Measurements from ENCODE around the gene MICU2.

The MICU2 gene

DNA sequence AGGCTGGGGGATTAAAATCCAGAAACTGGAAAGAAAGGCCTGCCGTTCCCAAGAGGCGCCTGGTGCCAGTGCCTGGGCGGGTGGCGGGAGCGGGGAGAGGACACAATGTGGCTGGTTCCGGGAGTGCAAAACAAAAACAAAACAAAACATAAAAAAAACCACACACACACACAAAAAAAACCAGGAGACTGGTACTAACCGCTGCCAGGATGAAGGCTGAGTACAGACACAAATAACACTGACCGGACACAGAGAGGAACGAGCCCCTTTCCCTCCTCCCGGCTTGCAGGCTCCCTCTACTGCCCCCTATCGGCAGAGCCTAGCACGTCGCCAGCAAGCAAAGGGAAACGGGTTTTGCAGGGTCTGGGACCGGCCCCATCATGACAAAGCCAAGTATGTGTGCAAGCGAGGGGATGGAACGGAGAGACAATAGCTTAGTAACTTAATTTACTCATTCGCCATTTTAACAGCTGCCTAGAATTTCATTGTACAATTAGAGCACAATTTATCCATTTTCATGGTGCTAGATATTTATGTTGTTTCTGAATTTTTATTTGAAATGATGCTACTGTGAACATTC is 127.0 kb downstream of the MICU2 start:
- H3K4me3 Mint-ChIP-seq = peak overlapping the region; percentile 87
- H3K9me3 Mint-ChIP-seq = peaks cover under 1% of the 10 kb centered on the region
- peaks cover 17% of the 10 kb centered on the region for H3K4me1 Mint-ChIP-seq (ENCODE audit: low read depth)
- peak overlapping the region; percentile 89 for H3K27ac Mint-ChIP-seq
- H3K36me3 Mint-ChIP-seq (ENCODE audit: low read depth) = no peaks in the 10 kb centered on the region
- intact Hi-C loops (cut with micrococcal nuclease) = loop anchor here (1.0 to 5.0 kb wide), 4 partner anchors 18 to 300 kb away; partner anchors contain the start of genes MRPL57, SKA3 and ZDHHC20
- H3K27me3 Mint-ChIP-seq = peaks cover 6% of the 10 kb centered on the region

DNA sequence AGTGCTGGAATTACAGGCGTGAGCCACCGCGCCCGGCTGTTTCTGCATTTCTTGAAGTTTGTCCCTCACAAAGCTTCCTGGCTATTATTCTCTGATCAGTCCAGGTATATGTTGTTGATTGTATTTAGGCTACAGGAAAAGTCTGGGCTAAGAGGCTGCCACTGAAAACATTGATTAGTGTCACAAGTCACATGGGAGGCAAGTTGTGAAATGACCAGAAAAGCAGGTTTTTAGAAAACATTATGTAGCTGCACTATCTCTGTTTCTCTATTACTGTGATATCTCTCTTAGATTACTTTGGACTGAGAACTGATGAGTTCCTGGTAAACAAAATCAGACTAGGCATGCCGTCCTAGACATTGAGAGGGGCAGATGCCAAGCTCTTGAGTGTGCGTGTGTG is 128.9 kb downstream of the MICU2 start:
- H3K36me3 Mint-ChIP-seq (ENCODE audit: low read depth) = no peaks in the 10 kb centered on the region

DNA sequence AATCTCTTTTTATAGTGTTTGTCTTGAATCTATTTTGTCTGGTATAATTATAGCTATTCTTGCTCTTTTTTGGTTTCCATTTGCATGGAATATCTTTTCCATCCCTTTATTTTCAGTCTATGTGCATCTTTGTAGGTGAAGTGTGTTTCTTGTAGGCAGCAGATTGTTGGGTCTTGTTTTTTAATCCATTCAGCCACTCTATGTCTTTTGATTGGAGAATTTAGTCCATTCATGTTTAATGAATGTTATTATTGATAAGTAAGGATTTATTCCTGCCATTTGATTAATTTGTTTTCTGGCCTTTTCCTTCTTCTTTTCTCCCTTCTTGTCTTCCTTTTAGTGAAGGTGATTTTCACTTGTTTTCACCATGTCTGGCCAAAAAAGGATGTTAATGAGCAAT is 133.2 kb downstream of the MICU2 start:
- Mint-ChIP-seq H3K4me1 (ENCODE audit: low read depth) (no peaks in the 10 kb centered on the region), H3K36me3 (ENCODE audit: low read depth) (no peaks in the 10 kb centered on the region), H3K27me3 (no peaks in the 10 kb centered on the region), H3K9me3 (peaks cover 18% of the 10 kb centered on the region), H3K4me3 (no peak overlapping the region), H3K27ac (no peak overlapping the region)
- intact Hi-C loops (cut with micrococcal nuclease) = no loop called here

More for the DNA sequence above, 128.9 kb downstream of the MICU2 start:
- Mint-ChIP-seq H3K4me1 (ENCODE audit: low read depth) (peaks cover 17% of the 10 kb centered on the region), H3K27me3 (peaks cover 2% of the 10 kb centered on the region), H3K9me3 (peaks cover 18% of the 10 kb centered on the region), H3K4me3 (no peak overlapping the region), H3K27ac (no peak overlapping the region)
- intact Hi-C loops (cut with micrococcal nuclease) = loop anchor here (5.0 kb wide), 2 partner anchors 83 to 298 kb away; partner anchors contain the start of genes MRPL57 and SKA3

DNA sequence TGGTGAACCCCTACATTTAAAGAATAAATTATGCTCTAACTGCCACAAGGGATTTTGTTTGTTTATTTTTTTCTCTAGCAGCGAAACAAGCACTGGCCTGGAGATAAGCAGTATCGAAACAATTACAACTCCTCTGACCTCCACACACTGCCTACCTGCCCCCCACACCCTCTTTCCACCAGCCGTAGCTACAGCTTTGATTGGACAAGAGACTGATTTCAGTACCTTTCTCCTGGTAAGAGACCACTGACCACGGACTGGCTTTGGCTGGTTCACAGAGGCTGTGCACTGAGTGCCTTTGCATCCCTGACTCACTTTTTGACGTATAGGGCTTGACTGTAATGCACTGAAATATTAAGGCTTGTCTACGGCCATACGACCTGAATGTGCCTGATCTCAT is 137.4 kb downstream of the MICU2 start:
- no peak overlapping the region for H3K27ac Mint-ChIP-seq
- H3K36me3 Mint-ChIP-seq (ENCODE audit: low read depth) = no peaks in the 10 kb centered on the region
- H3K9me3 Mint-ChIP-seq = peaks cover 13% of the 10 kb centered on the region
- H3K27me3 Mint-ChIP-seq = no peaks in the 10 kb centered on the region
- H3K4me1 Mint-ChIP-seq (ENCODE audit: low read depth) = no peaks in the 10 kb centered on the region
- H3K4me3 Mint-ChIP-seq = no peak overlapping the region
- intact Hi-C loops (cut with micrococcal nuclease) = no loop called here

DNA sequence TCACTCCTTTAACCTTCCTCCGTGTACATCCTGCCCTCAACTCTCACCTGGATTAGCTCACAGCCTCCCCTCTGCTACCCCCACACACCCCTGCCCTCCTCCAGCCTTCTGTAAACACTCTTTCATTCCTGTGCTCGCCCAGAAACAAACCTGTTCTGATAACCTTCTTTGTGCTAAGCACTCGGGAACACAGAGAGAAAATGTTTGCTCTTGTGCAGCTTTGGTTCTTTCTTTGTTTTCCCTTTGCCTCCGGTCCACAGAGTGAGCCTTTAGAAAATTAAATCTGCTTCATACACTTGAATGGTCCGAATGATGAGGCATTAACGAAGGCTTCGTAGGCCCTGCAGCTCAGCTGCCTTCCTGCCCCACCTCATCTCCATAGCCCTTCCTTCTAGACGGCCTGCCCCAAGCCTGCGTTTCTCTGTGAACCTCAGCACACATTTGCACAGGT is 138.2 kb downstream of the MICU2 start:
- no peak overlapping the region for H3K27ac Mint-ChIP-seq

DNA sequence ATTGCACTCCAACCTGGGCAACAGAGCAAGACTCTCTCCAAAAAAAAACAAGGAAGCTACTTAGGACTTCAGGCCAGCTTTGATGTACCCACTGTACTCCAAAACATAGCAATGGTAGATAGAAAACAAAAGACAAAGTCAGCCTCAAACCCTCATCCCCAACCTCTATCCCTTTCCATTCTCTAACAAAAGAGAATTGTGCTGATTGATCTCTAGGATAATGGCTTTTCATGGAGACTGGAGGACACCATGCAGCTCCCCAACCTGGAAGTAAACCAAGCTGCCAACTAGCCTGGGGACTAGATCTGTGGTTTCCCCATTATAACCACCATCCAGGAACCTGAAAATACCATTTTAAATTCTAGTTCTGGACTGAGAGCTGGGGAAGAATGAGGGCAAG is 140.5 kb downstream of the MICU2 start:
- H3K27me3 Mint-ChIP-seq = no peaks in the 10 kb centered on the region
- H3K4me3 Mint-ChIP-seq = no peak overlapping the region
- H3K4me1 Mint-ChIP-seq (ENCODE audit: low read depth) = no peaks in the 10 kb centered on the region
- intact Hi-C loops (cut with micrococcal nuclease) = no loop called here
- peaks cover 8% of the 10 kb centered on the region for H3K36me3 Mint-ChIP-seq (ENCODE audit: low read depth)
- H3K27ac Mint-ChIP-seq = no peak overlapping the region
- no peaks in the 10 kb centered on the region for H3K9me3 Mint-ChIP-seq

More for the DNA sequence above, 138.2 kb downstream of the MICU2 start:
- H3K4me1 Mint-ChIP-seq (ENCODE audit: low read depth) = no peaks in the 10 kb centered on the region
- peaks cover 5% of the 10 kb centered on the region for H3K9me3 Mint-ChIP-seq
- no peak overlapping the region for H3K4me3 Mint-ChIP-seq
- no peaks in the 10 kb centered on the region for H3K36me3 Mint-ChIP-seq (ENCODE audit: low read depth)
- intact Hi-C loops (cut with micrococcal nuclease) = no loop called here
- H3K27me3 Mint-ChIP-seq = no peaks in the 10 kb centered on the region

DNA sequence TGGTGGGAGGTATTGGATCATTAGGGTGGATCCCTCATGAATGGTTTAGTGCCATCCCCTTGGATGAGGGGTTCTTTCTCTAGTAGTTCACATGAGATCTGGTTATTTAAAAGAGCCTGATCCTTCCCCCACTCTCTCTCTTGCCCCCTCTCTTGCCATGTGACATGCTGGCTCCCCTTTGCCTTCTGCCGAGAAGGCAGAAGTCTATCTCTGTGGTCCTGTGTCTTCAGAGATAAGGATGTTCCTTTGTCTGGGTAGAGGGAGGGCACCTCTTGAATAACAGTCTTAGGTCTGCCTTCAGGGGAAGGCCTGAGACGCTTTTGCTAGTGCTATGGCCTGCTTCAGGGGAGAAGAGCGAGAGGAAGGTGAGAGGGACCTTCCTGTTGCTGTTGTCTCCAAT is 142.8 kb downstream of the MICU2 start:
- H3K27me3 Mint-ChIP-seq = no peaks in the 10 kb centered on the region
- no peaks in the 10 kb centered on the region for H3K9me3 Mint-ChIP-seq
- no peak overlapping the region for H3K27ac Mint-ChIP-seq
- intact Hi-C loops (cut with micrococcal nuclease) = no loop called here
- peaks cover 12% of the 10 kb centered on the region for H3K36me3 Mint-ChIP-seq (ENCODE audit: low read depth)
- no peak overlapping the region for H3K4me3 Mint-ChIP-seq
- peaks cover 9% of the 10 kb centered on the region for H3K4me1 Mint-ChIP-seq (ENCODE audit: low read depth)

DNA sequence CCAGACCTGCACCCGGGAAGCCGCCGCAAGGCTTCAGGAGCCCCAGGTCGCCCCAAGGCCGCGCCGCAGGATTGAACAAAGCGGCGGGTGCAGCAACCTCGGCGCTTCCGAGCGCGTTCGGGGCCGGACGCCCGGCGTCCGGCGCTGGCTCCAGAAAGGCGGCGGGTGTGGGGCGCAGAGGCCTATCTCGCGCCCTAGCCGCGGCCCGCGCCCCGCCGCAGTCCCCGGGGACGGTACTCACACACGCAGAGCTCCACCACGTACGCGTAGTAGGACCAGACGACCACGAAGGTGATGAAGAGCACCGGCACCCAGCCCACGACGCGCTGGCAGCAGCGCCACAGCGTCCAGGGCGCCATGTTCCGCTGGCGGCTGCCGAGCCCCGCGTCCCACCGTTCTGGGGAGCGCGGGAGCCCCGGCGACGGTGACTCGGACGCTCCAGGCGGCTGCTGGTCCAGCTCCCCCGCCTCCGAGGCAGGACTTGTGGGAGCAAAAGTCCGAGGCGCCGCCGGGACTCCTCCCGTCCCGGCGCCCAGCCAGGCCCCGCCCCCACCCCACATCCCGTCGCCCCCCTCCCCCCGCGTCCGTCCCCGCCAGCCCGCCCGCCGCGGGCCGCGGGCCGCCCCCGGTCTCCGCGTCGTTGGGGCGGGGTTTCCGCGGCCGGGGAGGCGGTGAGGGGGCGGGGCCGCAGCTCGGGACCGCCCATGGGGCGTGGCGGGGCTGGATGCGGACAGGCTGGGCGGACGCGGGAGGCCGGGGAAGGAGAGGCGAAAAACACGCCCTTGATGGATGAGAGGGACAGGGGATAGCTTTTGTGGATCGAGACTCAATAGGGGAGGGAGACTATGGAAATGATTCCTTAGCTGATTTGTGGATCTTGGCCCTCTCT is 144.9 kb downstream of the MICU2 start, which contains the start of gene ZDHHC20:
TSS of gene ZDHHC20 (minus strand) at position 491 of the 889 bp plus-strand sequence. CDS start at position 359, 132 bp downstream.
- Mint-ChIP-seq H3K4me1 (ENCODE audit: low read depth) (peaks cover 20% of the 10 kb centered on the region), H3K27ac (peak within 1 kb of the TSS; percentile 97), H3K4me3 (peak within 1 kb of the TSS; percentile 98), H3K27me3 (no peaks in the 10 kb centered on the region), H3K36me3 (ENCODE audit: low read depth) (peaks cover 12% of the 10 kb centered on the region), H3K9me3 (no peaks in the 10 kb centered on the region)
- intact Hi-C loops (cut with micrococcal nuclease) = loop anchor here (2.0 to 5.0 kb wide), 5 partner anchors 18 to 557 kb away; partner anchors contain the start of gene XPO4

DNA sequence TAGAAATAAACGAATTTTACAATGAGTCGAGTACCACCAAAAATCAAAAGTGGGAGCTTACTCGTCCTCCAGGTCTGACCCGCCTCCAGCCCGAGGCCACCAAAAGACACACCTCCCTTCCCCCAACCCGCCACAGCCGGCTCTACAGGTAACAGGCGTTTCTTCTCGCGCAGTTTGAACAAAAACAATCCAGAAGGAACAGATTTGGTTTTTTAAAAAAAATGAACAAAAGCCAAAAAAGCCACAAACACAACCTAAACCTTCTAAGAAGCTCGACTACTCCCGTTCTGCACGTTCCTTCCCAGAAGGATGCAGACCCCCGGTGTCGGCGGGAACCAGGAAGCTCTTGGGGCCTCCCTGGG is 145.5 kb downstream of the MICU2 start:
- intact Hi-C loops (cut with micrococcal nuclease) = loop anchor here (2.0 to 5.0 kb wide), 5 partner anchors 18 to 556 kb away; partner anchors contain the start of gene XPO4
- H3K9me3 Mint-ChIP-seq = no peaks in the 10 kb centered on the region
- H3K27me3 Mint-ChIP-seq = no peaks in the 10 kb centered on the region
- H3K36me3 Mint-ChIP-seq (ENCODE audit: low read depth) = peaks cover 12% of the 10 kb centered on the region
- H3K27ac Mint-ChIP-seq = peak overlapping the region; percentile 97
- peaks cover 23% of the 10 kb centered on the region for H3K4me1 Mint-ChIP-seq (ENCODE audit: low read depth)
- peak overlapping the region; percentile 98 for H3K4me3 Mint-ChIP-seq

DNA sequence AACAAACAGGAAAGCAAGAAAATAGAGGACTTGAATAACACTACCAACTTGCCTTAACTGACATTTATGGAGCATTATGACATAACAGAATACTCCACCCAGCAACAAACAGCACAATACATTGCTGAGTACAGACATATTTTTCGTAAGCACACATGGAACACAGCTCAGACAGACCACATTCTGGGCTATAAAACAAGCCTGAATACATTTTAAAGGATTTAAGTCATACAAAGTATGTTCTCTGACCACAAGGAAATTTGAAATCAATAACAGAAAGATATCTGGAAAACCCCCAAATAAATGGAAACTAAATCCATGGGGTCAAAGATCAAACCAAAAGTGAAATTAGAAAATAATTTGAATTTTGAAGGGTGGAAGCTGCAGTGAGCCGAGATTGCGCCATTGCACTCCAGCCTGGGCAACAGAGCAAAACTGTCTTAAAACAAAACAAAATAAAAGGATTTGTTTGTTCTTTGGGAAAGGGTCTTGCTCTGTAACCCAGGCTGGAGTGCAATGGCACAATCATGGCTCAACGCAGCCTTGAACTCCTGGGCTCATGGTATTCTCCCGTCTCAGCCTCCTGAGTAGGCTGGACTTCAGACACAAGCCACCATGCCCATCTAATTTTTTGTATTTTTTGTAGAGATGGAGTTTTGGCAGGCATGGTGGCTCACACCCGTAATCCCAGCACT is 150.4 kb downstream of the MICU2 start:
- intact Hi-C loops (cut with micrococcal nuclease) = no loop called here
- Mint-ChIP-seq H3K27me3 (no peaks in the 10 kb centered on the region), H3K4me1 (ENCODE audit: low read depth) (peaks cover 47% of the 10 kb centered on the region), H3K27ac (peak overlapping the region; percentile 1), H3K36me3 (ENCODE audit: low read depth) (peaks cover 21% of the 10 kb centered on the region), H3K4me3 (no peak overlapping the region), H3K9me3 (no peaks in the 10 kb centered on the region)

DNA sequence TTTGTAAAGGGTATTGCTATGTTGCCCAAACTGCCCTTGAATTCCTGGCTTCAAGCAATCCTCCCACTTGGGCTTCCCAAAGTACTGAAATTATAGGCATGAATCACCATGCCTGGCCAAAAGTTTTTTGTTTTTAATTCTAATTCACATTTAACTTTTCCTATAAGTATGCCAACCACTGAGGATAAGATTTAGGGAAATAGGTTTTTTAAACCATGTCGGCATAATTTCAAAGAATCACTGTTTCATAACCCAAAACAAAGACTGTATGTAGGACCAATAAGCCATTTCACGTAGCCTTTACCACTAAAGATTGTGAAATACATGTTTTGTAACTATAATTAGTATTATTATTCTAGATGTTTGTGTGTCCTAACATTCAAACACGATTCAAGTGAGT is 153.0 kb downstream of the MICU2 start:
- Mint-ChIP-seq H3K4me3 (no peak overlapping the region), H3K27ac (no peak overlapping the region), H3K27me3 (no peaks in the 10 kb centered on the region), H3K9me3 (no peaks in the 10 kb centered on the region), H3K36me3 (ENCODE audit: low read depth) (peaks cover 24% of the 10 kb centered on the region), H3K4me1 (ENCODE audit: low read depth) (peaks cover 49% of the 10 kb centered on the region)
- intact Hi-C loops (cut with micrococcal nuclease) = no loop called here

DNA sequence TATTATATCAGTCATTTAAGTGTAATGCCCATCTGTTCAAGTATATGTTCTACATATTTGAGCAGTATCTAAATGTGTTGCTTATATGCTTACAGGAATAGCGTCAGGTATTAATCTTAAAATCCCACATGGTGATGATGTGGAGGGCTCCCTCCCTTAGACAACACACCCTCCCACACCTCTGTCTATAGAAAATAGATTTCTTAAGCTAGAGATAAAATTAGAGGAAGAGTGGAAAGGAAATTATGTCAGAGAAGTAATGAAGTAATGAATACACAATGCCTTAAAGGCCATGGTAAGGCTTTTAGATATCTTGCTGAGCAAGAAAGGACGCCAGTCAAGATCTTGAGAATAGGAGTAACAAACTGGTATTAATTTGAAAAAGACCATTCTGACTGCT is 157.3 kb downstream of the MICU2 start:
- Mint-ChIP-seq H3K36me3 (ENCODE audit: low read depth) (peaks cover 32% of the 10 kb centered on the region), H3K4me1 (ENCODE audit: low read depth) (peaks cover 47% of the 10 kb centered on the region), H3K4me3 (no peak overlapping the region), H3K27me3 (no peaks in the 10 kb centered on the region), H3K9me3 (no peaks in the 10 kb centered on the region), H3K27ac (peak overlapping the region; percentile 32)
- intact Hi-C loops (cut with micrococcal nuclease) = no loop called here

DNA sequence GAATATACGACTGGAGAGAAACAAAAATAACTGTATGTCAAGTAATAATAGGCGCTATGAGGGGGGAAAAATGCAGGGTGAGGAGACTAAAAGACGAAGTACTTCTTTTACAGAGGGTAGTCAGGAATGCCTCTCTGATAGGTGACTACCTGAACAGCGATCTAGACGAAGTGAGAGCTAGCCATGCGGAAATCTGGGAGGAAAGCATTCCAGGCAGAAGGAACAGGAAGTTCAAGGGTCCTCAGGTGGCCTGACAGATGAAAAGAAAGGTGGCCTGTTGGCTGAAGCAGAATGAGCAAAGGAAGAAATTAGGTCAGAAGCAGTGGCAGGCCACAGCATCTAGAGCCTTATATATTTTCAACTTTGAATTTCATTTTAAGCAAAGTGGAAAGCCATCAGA is 158.2 kb downstream of the MICU2 start:
- Mint-ChIP-seq H3K36me3 (ENCODE audit: low read depth) (peaks cover 33% of the 10 kb centered on the region), H3K4me1 (ENCODE audit: low read depth) (peaks cover 50% of the 10 kb centered on the region), H3K9me3 (no peaks in the 10 kb centered on the region), H3K4me3 (no peak overlapping the region), H3K27me3 (no peaks in the 10 kb centered on the region), H3K27ac (no peak overlapping the region)
- intact Hi-C loops (cut with micrococcal nuclease) = no loop called here

DNA sequence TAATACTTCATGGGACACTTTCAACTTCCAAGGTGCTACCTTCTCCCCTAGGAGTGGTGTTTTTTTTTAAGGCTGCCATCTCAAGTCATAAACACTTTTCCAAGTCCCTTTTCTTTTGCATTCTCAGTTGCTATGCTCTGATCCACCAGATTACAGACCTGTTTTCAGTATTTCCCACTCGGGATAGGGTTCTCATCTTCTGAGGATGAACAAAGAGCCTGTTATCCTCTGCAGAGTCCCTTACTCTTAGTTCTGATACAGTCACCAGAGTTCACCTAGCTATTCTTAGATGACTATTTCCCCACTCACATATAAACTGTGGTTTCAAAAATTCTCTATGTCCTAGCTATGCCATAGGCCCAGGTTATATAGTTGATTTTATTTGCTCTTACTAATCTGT is 160.8 kb downstream of the MICU2 start:
- H3K27me3 Mint-ChIP-seq = no peaks in the 10 kb centered on the region
- peaks cover 54% of the 10 kb centered on the region for H3K4me1 Mint-ChIP-seq (ENCODE audit: low read depth)
- H3K36me3 Mint-ChIP-seq (ENCODE audit: low read depth) = peaks cover 28% of the 10 kb centered on the region
- intact Hi-C loops (cut with micrococcal nuclease) = no loop called here
- no peak overlapping the region for H3K4me3 Mint-ChIP-seq
- H3K27ac Mint-ChIP-seq = peak overlapping the region; percentile 46
- peaks cover 5% of the 10 kb centered on the region for H3K9me3 Mint-ChIP-seq
